ENCODE data around the gene YRDC.

Gene YRDC

GRCh38 chr1:37844536-37844935 is 36.5 kb upstream of the YRDC start:
- H3K4me3 ChIP-seq (ENCODE audit: low read depth in 1 of 2, low read length in 2 of 2), result no peak overlapping the region

GRCh38 chr1:37841652-37842051 is 33.6 kb upstream of the YRDC start:
- Histone ChIP-seq H3K9me3 (ENCODE audit: control insufficient read depth in 1 of 2, low read length in 2 of 2) (no peaks in the 10 kb centered on the region), H3K36me3 (ENCODE audit: control insufficient read depth in 1 of 2, insufficient read depth in 2 of 2, low read length in 2 of 2) (peaks cover 25 to 44% of the 10 kb centered on the region in 2 donors), H3K4me1 (ENCODE audit: control insufficient read depth in 1 of 2, insufficient read depth in 2 of 2, low read length in 2 of 2) (peaks cover 0 to 5% of the 10 kb centered on the region in 2 donors), H3K4me3 (ENCODE audit: low read depth in 1 of 2, low read length in 2 of 2) (no peak overlapping the region), H3K27ac (ENCODE audit: low read length) (no peak overlapping the region), H3K27me3 (ENCODE audit: low read depth, low read length) (no peaks in the 10 kb centered on the region)

More at GRCh38 chr1:37844536-37844935, 36.5 kb upstream of the YRDC start:
- peaks cover 10 to 25% of the 10 kb centered on the region in 2 donors for H3K36me3 ChIP-seq (ENCODE audit: control insufficient read depth in 1 of 2, insufficient read depth in 2 of 2, low read length in 2 of 2)
- H3K4me1 ChIP-seq (ENCODE audit: control insufficient read depth in 1 of 2, insufficient read depth in 2 of 2, low read length in 2 of 2), result peaks cover 3 to 14% of the 10 kb centered on the region in 2 donors
- no peaks in the 10 kb centered on the region for H3K9me3 ChIP-seq (ENCODE audit: control insufficient read depth in 1 of 2, low read length in 2 of 2)
- no peaks in the 10 kb centered on the region for H3K27me3 ChIP-seq (ENCODE audit: low read depth, low read length)
- no peak overlapping the region for H3K27ac ChIP-seq (ENCODE audit: low read length)

DNA sequence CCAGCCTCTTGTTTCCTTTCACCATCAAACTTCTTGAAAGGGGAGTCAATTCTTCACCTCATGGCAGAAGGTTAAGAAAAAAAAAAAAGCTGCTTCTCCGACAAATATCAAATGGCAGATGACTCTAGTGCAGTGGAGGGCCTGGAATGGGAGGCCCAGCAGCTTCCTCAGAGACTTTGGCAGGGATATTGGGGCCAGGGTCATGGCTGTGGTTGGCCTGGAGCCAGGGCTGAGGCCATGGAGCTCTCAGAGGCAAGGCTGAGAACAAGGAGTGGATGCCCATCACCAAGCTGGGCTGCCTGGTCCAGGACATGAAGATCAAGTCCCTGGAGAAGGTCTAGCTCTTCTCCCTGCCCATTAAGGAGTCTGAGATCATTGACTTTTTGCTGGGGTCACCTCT is 32.7 kb upstream of the YRDC start:
- no peaks in the 10 kb centered on the region for H3K4me1 ChIP-seq (ENCODE audit: control insufficient read depth in 1 of 2, insufficient read depth in 2 of 2, low read length in 2 of 2)
- no peaks in the 10 kb centered on the region for H3K9me3 ChIP-seq (ENCODE audit: control insufficient read depth in 1 of 2, low read length in 2 of 2)
- H3K27ac ChIP-seq (ENCODE audit: low read length), result no peak overlapping the region
- no peaks in the 10 kb centered on the region for H3K27me3 ChIP-seq (ENCODE audit: low read depth, low read length)
- H3K36me3 ChIP-seq (ENCODE audit: control insufficient read depth in 1 of 2, insufficient read depth in 2 of 2, low read length in 2 of 2), result peaks cover 29 to 46% of the 10 kb centered on the region in 2 donors
- no peak overlapping the region for H3K4me3 ChIP-seq (ENCODE audit: low read depth in 1 of 2, low read length in 2 of 2)

DNA sequence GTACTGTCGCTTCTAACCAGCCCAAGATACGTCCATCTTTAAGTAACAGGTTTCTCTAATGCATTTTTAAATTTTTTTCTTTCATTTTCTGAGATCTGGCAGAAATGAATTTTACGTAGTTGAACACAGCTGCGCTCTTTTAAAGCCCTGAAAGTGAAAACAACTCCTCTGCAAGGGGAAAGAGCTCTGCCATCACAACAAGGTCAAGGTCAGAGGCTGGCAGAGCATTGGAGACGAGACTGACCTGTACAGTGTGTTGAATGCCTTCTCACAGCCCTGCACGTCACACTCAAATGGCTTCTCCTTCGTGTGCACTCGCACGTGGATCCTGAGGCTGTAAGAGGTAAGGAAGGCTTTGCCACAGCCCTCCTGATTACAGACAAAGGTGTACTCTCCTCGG is 31.7 kb upstream of the YRDC start:
- H3K27ac ChIP-seq (ENCODE audit: low read length), result no peak overlapping the region
- H3K36me3 ChIP-seq (ENCODE audit: control insufficient read depth in 1 of 2, insufficient read depth in 2 of 2, low read length in 2 of 2), result peaks cover 38 to 55% of the 10 kb centered on the region in 2 donors
- H3K4me3 ChIP-seq (ENCODE audit: low read depth in 1 of 2, low read length in 2 of 2), result no peak overlapping the region
- no peaks in the 10 kb centered on the region for H3K27me3 ChIP-seq (ENCODE audit: low read depth, low read length)
- no peaks in the 10 kb centered on the region for H3K4me1 ChIP-seq (ENCODE audit: control insufficient read depth in 1 of 2, insufficient read depth in 2 of 2, low read length in 2 of 2)
- H3K9me3 ChIP-seq (ENCODE audit: control insufficient read depth in 1 of 2, low read length in 2 of 2), result no peaks in the 10 kb centered on the region

DNA sequence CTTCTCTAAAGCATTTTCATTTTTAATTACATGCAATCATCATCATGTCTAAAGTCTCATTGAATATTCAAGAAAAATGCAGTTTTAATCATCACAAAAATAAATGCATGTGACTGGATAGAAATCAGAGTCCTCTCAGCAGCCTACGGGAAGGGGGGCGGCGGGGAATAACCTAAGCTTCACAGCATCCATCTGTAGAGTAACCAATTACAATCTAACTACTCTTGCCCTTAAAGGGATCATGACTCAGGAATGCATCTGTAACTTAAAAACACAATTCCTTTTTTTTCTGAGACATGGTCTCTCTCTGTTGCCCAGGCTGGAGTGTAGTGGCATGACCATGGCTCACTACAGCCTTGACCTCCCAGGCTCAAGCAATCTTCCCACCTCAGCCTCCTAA is 28.8 kb upstream of the YRDC start:
- Histone ChIP-seq H3K27me3 (ENCODE audit: low read depth, low read length) (no peaks in the 10 kb centered on the region), H3K9me3 (ENCODE audit: control insufficient read depth in 1 of 2, low read length in 2 of 2) (no peaks in the 10 kb centered on the region), H3K4me1 (ENCODE audit: control insufficient read depth in 1 of 2, insufficient read depth in 2 of 2, low read length in 2 of 2) (no peaks in the 10 kb centered on the region), H3K4me3 (ENCODE audit: low read depth in 1 of 2, low read length in 2 of 2) (no peak overlapping the region), H3K36me3 (ENCODE audit: control insufficient read depth in 1 of 2, insufficient read depth in 2 of 2, low read length in 2 of 2) (peaks cover 54 to 78% of the 10 kb centered on the region in 2 donors), H3K27ac (ENCODE audit: low read length) (no peak overlapping the region)

- Histone ChIP-seq H3K27me3 (ENCODE audit: low read depth, low read length) (no peaks in the 10 kb centered on the region), H3K9me3 (ENCODE audit: control insufficient read depth in 1 of 2, low read length in 2 of 2) (no peaks in the 10 kb centered on the region), H3K4me1 (ENCODE audit: control insufficient read depth in 1 of 2, insufficient read depth in 2 of 2, low read length in 2 of 2) (no peaks in the 10 kb centered on the region), H3K4me3 (ENCODE audit: low read depth in 1 of 2, low read length in 2 of 2) (no peak overlapping the region), H3K36me3 (ENCODE audit: control insufficient read depth in 1 of 2, insufficient read depth in 2 of 2, low read length in 2 of 2) (peaks cover 40 to 69% of the 10 kb centered on the region in 2 donors), H3K27ac (ENCODE audit: low read length) (no peak overlapping the region)
These were observed 23.8 kb upstream of the YRDC start for GRCh38 chr1:37831809-37832208.

DNA sequence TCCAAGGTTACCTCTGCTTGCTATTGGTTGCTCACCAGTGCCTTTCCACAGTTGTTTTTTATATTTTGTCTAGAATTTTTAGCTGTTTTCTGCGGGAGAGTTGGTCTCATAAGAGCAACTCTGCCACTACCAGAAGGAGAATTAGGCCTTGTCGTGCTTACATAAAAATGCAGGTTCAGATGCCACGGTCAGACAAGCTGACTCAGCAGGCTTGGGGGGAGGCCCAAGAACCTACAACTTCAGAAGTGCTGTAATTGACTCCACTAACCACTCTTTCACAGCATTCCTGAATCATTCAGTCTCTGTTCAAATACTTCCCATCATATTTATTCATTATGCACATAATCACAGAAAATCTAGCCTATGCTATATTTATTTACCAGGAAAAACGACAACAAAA is 23.1 kb upstream of the YRDC start:
- H3K4me1 ChIP-seq (ENCODE audit: control insufficient read depth in 1 of 2, insufficient read depth in 2 of 2, low read length in 2 of 2), result no peaks in the 10 kb centered on the region
- H3K9me3 ChIP-seq (ENCODE audit: control insufficient read depth in 1 of 2, low read length in 2 of 2), result no peaks in the 10 kb centered on the region
- no peak overlapping the region for H3K27ac ChIP-seq (ENCODE audit: low read length)
- peaks cover 36 to 65% of the 10 kb centered on the region in 2 donors for H3K36me3 ChIP-seq (ENCODE audit: control insufficient read depth in 1 of 2, insufficient read depth in 2 of 2, low read length in 2 of 2)
- no peaks in the 10 kb centered on the region for H3K27me3 ChIP-seq (ENCODE audit: low read depth, low read length)
- H3K4me3 ChIP-seq (ENCODE audit: low read depth in 1 of 2, low read length in 2 of 2), result no peak overlapping the region

DNA sequence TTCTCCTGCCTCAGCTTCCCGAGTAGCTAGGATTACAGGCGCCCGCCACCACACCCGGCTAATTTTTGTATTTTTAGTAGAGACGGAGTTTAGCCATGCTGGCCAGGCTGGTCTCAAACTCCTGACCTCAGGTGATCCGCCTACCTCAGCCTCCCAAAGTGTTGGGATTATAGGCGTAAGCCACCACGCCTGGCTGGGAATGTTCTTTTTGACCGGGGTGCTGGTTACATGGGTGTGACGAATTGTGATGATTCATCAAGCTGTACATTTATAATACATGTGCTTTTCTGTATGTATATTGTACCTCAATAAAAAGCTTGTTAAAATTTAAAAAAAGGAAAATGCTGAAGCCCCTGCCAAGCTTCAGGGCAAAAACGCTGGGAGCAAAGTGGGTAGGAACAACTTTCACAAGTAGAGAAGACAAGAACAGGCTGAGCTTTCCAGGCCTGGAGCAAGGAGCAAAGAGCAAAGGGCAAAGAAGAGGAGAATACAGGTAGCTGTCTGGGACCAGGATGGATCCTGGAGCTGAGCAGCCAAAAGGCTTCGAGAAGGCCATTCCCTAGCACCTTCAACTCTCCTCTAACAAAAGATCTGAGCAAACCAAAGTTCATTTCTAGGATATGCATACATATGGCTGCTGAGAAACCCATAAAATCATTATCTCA is 20.5 kb upstream of the YRDC start:
- Histone ChIP-seq H3K4me3 (ENCODE audit: low read depth in 1 of 2, low read length in 2 of 2) (no peak overlapping the region), H3K4me1 (ENCODE audit: control insufficient read depth in 1 of 2, insufficient read depth in 2 of 2, low read length in 2 of 2) (no peaks in the 10 kb centered on the region), H3K9me3 (ENCODE audit: control insufficient read depth in 1 of 2, low read length in 2 of 2) (no peaks in the 10 kb centered on the region), H3K27ac (ENCODE audit: low read length) (no peak overlapping the region), H3K27me3 (ENCODE audit: low read depth, low read length) (no peaks in the 10 kb centered on the region), H3K36me3 (ENCODE audit: control insufficient read depth in 1 of 2, insufficient read depth in 2 of 2, low read length in 2 of 2) (peaks cover 23 to 45% of the 10 kb centered on the region in 2 donors)

DNA sequence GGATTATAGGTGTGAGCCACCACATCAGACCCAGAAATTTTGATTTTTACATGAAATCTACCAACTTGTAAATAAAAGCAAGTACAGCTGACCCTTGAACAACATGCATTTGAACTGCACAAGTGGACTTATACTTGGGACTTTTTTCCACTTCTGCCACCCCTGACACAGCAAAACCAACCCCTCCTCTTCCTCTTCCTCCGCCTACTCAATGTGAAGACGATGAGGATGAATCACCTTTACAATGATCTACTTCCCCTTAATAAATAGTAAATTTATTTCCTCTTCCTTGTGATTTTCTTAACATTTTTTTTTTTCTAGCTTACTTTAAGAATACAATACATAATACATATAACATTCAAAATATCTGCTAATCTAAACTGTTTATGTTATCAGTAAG is 17.5 kb upstream of the YRDC start:
- Histone ChIP-seq H3K4me1 (ENCODE audit: control insufficient read depth in 1 of 2, insufficient read depth in 2 of 2, low read length in 2 of 2) (no peaks in the 10 kb centered on the region), H3K9me3 (ENCODE audit: control insufficient read depth in 1 of 2, low read length in 2 of 2) (no peaks in the 10 kb centered on the region), H3K27ac (ENCODE audit: low read length) (no peak overlapping the region), H3K36me3 (ENCODE audit: control insufficient read depth in 1 of 2, insufficient read depth in 2 of 2, low read length in 2 of 2) (peaks cover 26 to 44% of the 10 kb centered on the region in 2 donors), H3K4me3 (ENCODE audit: low read depth in 1 of 2, low read length in 2 of 2) (no peak overlapping the region), H3K27me3 (ENCODE audit: low read depth, low read length) (no peaks in the 10 kb centered on the region)

- H3K27me3 ChIP-seq (ENCODE audit: low read depth, low read length), result no peaks in the 10 kb centered on the region
- H3K36me3 ChIP-seq (ENCODE audit: control insufficient read depth in 1 of 2, insufficient read depth in 2 of 2, low read length in 2 of 2), result peaks cover 25 to 47% of the 10 kb centered on the region in 2 donors
- no peaks in the 10 kb centered on the region for H3K9me3 ChIP-seq (ENCODE audit: control insufficient read depth in 1 of 2, low read length in 2 of 2)
- no peak overlapping the region for H3K4me3 ChIP-seq (ENCODE audit: low read depth in 1 of 2, low read length in 2 of 2)
- H3K27ac ChIP-seq (ENCODE audit: low read length), result no peak overlapping the region
- H3K4me1 ChIP-seq (ENCODE audit: control insufficient read depth in 1 of 2, insufficient read depth in 2 of 2, low read length in 2 of 2), result no peaks in the 10 kb centered on the region
These were observed 16.0 kb upstream of the YRDC start for GRCh38 chr1:37824001-37824400.

- H3K27ac ChIP-seq (ENCODE audit: low read length), result no peak overlapping the region
- H3K9me3 ChIP-seq (ENCODE audit: control insufficient read depth in 1 of 2, low read length in 2 of 2), result no peaks in the 10 kb centered on the region
- peaks cover 25 to 44% of the 10 kb centered on the region in 2 donors for H3K36me3 ChIP-seq (ENCODE audit: control insufficient read depth in 1 of 2, insufficient read depth in 2 of 2, low read length in 2 of 2)
- H3K27me3 ChIP-seq (ENCODE audit: low read depth, low read length), result no peaks in the 10 kb centered on the region
- H3K4me1 ChIP-seq (ENCODE audit: control insufficient read depth in 1 of 2, insufficient read depth in 2 of 2, low read length in 2 of 2), result no peaks in the 10 kb centered on the region
- H3K4me3 ChIP-seq (ENCODE audit: low read depth in 1 of 2, low read length in 2 of 2), result no peak overlapping the region
These were observed 15.2 kb upstream of the YRDC start for GRCh38 chr1:37822906-37823815.

Data from muscle layer of duodenum (tissue), 2 donors.